A549 (cell line): ENCODE results near the gene SH3PXD2A. TPM values are rescaled to one million over a fixed set of nuclear protein-coding genes. Genes with fewer than 3 reads are reported as not detected.
A peak's percentile ranks its signal among the peaks of the same experiment; 100 is the strongest.

Experiments used
- ATAC-seq, 2 experiments: fragments of 200-7000 bp in 1 of 2; fragments of >200 bp in 1 of 2; cut with Nextera tagmentation in 1 of 2; cut with Tn5 transposase in 1 of 2; 3 replicates each; pipeline versions ENCODE4 v1.8.0 to v1.9.1; 2018 to 2020; ENCODE audit warnings: mild to moderate bottlenecking in 1 of 2, moderate library complexity in 1 of 2
- CTCF ChIA-PET: fragments of 300-600 bp; sonication (Branson Sonifier 250); formaldehyde crosslinking; extraction: SDS; loops from one replicate; lab custom pipeline; 2021; ENCODE audit warnings: antibody characterized with exemption, inconsistent platforms; lab: Yijun Ruan, JAX
- POLR2A ChIA-PET: fragments of 350-600 bp; formaldehyde crosslinking; extraction: SDS; loops from one replicate; lab custom pipeline; 2021; ENCODE audit warnings: antibody characterized with exemption, inconsistent platforms; lab: Yijun Ruan, JAX
- DNase-seq, 2 experiments: peaks; one replicate each; pipeline versions ENCODE4 v3.0.0 to v3.0.0-alpha.2; 2011 to 2016; ENCODE audit warnings: low read depth in 1 of 2, low spot score in 1 of 2
- FAIRE-seq: peaks from 2 replicates; lab custom pipeline; 2011; peaks lifted over from hg19 to GRCh38; lab: Jason Lieb, UNC
- H3K27ac ChIP-seq, 2 experiments: fragments of >200 bp; sonication (Bioruptor Twin); formaldehyde crosslinking; 3 replicates each; pipeline ENCODE4 v1.5.1; 2016 to 2017
- H3K4me1 ChIP-seq: fragments of >200 bp; sonication (Bioruptor Twin); formaldehyde crosslinking; 3 replicates; pipeline ENCODE4 v1.6.1; 2016
- H3K4me2 ChIP-seq: fragments of >200 bp; sonication (Bioruptor Twin); formaldehyde crosslinking; 3 replicates; pipeline ENCODE4 v1.6.1; 2016
- H3K4me3 ChIP-seq: fragments of >200 bp; sonication (Bioruptor Twin); formaldehyde crosslinking; 3 replicates; pipeline ENCODE4 v1.5.1; 2016
- H3K9me3 ChIP-seq: fragments of >200 bp; sonication (Bioruptor Twin); formaldehyde crosslinking; 3 replicates; pipeline ENCODE4 v1.6.1; 2016
- BHLHE40 ChIP-seq: IDR thresholded peaks from 2 replicates; pipeline ENCODE4 v1.6.1; 2012; ENCODE audit warnings: low read depth, low read length, inconsistent platforms
- CHD2 ChIP-seq: fragments of 150-350 bp; IDR thresholded peaks from 2 replicates; pipeline ENCODE4 v1.6.1; 2014; ENCODE audit warnings: low read length; ENCODE audit not compliant: partially characterized antibody
- ESRRA ChIP-seq: fragments of 150-350 bp; IDR thresholded peaks from 2 replicates; pipeline ENCODE4 v1.6.1; 2014; ENCODE audit warnings: mild to moderate bottlenecking, low read length, borderline replicate concordance
- FOSB ChIP-seq: fragments of 250-450 bp; sonication (Bioruptor Pico); IDR thresholded peaks from 2 replicates; pipeline ENCODE4 v1.5.0; 2020; ENCODE audit warnings: mild to moderate bottlenecking, moderate library complexity
- FOSL2 ChIP-seq, 2 experiments: fragments of 450-650 bp in 1 of 2; fragments of >200 bp in 1 of 2; sonication (Bioruptor Twin) in 1 of 2; formaldehyde crosslinking; IDR thresholded peaks; 2 replicates each; pipeline versions ENCODE4 v1.5.0 to v1.6.1; 2016 to 2020; ENCODE audit warnings: mild to moderate bottlenecking in 1 of 2, moderate library complexity in 1 of 2
- HOXB13 ChIP-seq: fragments of 250-450 bp; sonication (Bioruptor Pico); IDR thresholded peaks from 2 replicates; pipeline ENCODE4 v1.5.0; 2020; ENCODE audit warnings: low read depth, mild to moderate bottlenecking, moderate library complexity
- HOXB5 ChIP-seq: fragments of 250-450 bp; sonication (Bioruptor Pico); IDR thresholded peaks from 2 replicates; pipeline ENCODE4 v1.5.0; 2020; ENCODE audit warnings: mild to moderate bottlenecking, moderate library complexity
- JUN ChIP-seq, 2 experiments: fragments of >200 bp; sonication (Bioruptor Twin); formaldehyde crosslinking; IDR thresholded peaks; 2 replicates in 1 of 2; 3 replicates in 1 of 2; pipeline ENCODE4 v1.6.1; 2016 to 2017
- KDM1A ChIP-seq: fragments of 200-600 bp; sonication (generic); IDR thresholded peaks from 2 replicates; pipeline ENCODE4 v1.6.1; 2016; ENCODE audit warnings: low read depth, mild to moderate bottlenecking
- NFE2L2 ChIP-seq: fragments of 150-350 bp; conservative IDR thresholded peaks from 2 replicates; pipeline ENCODE4 v1.6.1; 2014; ENCODE audit warnings: low read length
- NPAS2 ChIP-seq: fragments of 250-450 bp; sonication (Bioruptor Pico); IDR thresholded peaks from 2 replicates; pipeline ENCODE4 v1.8.0; 2022; ENCODE audit warnings: mild to moderate bottlenecking, moderate library complexity, borderline replicate concordance
- RAD21 ChIP-seq, 2 experiments: fragments of >200 bp in 1 of 2; sonication (Bioruptor Twin) in 1 of 2; formaldehyde crosslinking in 1 of 2; IDR thresholded peaks in 1 of 2; conservative IDR thresholded peaks in 1 of 2; 2 replicates in 1 of 2; 3 replicates in 1 of 2; pipeline ENCODE4 v1.6.1; 2012 to 2018; ENCODE audit warnings: inconsistent platforms in 1 of 2
- RARB ChIP-seq: fragments of 250-450 bp; sonication (Bioruptor Pico); IDR thresholded peaks from 2 replicates; pipeline ENCODE4 v1.8.0; 2021; ENCODE audit warnings: mild to moderate bottlenecking, moderate library complexity
- SMC3 ChIP-seq: fragments of >200 bp; sonication (Bioruptor Twin); formaldehyde crosslinking; IDR thresholded peaks from 3 replicates; pipeline ENCODE4 v1.6.1; 2018; ENCODE audit warnings: inconsistent platforms
- SREBF2 ChIP-seq: fragments of 450-650 bp; IDR thresholded peaks from 2 replicates; pipeline ENCODE4 v1.6.1; 2014; ENCODE audit warnings: mild to moderate bottlenecking, moderate library complexity
- TFCP2L1 ChIP-seq: fragments of 250-450 bp; sonication (Bioruptor Pico); IDR thresholded peaks from 2 replicates; pipeline ENCODE4 v1.5.0; 2021; ENCODE audit warnings: mild to moderate bottlenecking
- ZNF302 ChIP-seq: fragments of 250-450 bp; sonication (Bioruptor Pico); IDR thresholded peaks from 2 replicates; pipeline ENCODE4 v1.9.0; 2021; ENCODE audit warnings: inconsistent platforms, mild to moderate bottlenecking, moderate library complexity
- ZSCAN20 ChIP-seq: fragments of 250-450 bp; sonication (Bioruptor Pico); IDR thresholded peaks from 2 replicates; pipeline ENCODE4 v1.8.0; 2022; ENCODE audit warnings: mild to moderate bottlenecking, moderate library complexity
- WGBS: methylation state at CpG from one replicate; pipeline ENCODE4 v1.1.6; 2017; ENCODE audit errors: missing lambda C conversion rate; 5-methylcytosine and 5-hydroxymethylcytosine counted together
- polyA plus RNA-seq, 4 experiments: library from polyadenylated mRNA; depleted of rRNA in 3 of 4; stranded (reverse); fragments of >200 nt; fragmentation: RNase III in 1 of 4; extraction: RNeasy Plus Mini Kit Qiagen cat#74134 plus additional on column Dnase treatment in 1 of 4; gene quantifications; 2 replicates in 3 of 4; 3 replicates in 1 of 4; pipeline ENCODE4 v1.2.3, GENCODE V29; 2011 to 2017
- TF ChIP-seq, protein P1 (sequence below): fragments of 450-650 bp; IDR thresholded peaks from 2 replicates; pipeline ENCODE4 v1.6.1; 2014; ENCODE audit warnings: antibody characterized with exemption
- TF ChIP-seq, protein P2 (sequence below): IDR thresholded peaks from 2 replicates; pipeline ENCODE4 v1.6.1; 2012
- TF ChIP-seq, protein P3 (sequence below): fragments of 200-600 bp; sonication (generic); IDR thresholded peaks from 2 replicates; pipeline ENCODE4 v1.6.1; 2016; ENCODE audit warnings: antibody characterized with exemption, mild to moderate bottlenecking, moderate library complexity
- TF ChIP-seq, protein P4 (sequence below): fragments of >200 bp; sonication (Bioruptor Twin); formaldehyde crosslinking; IDR thresholded peaks from 3 replicates; pipeline ENCODE4 v1.5.1; 2016

The SH3PXD2A gene
- polyA plus RNA-seq, 2 of the 4 experiments (the other 2 are of a cell fraction): 2.4 to 3.9 TPM

DNA sequence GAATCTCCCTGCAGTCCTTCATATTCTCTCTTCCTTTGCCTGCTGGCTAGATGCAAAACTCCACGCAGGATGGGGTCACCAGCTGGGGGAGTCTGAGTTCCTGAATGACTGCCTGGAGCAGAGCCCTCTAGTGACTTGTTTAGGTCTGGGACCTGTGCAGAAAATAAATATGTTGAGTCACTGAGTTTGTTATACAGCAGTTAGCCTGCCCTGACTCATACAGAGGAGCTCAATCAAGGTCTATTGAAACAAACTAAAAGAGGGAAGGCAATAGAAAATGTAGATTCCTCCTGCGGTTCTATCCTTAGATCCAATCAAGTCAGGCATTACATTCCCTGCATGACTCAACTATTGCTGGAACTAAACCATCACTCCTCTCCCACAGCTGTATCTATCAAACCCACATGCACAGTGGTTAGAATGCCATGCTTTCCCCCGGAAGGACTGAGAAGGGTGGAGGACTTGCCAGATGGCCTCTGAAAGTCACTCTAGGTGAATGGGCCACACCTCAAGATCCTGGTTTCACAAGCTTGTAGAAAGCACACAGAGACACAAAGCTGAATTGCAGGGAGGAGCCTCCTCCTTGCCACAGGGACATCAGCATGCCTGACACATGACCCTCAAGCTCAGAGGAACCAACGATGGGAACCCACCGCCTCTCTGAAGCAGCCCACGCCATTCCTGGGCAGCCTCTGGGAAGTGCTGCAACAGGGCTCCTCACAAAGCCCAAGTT is 73.9 kb downstream of the SH3PXD2A start (continued):
- TF ChIP-seq, protein P1, sequence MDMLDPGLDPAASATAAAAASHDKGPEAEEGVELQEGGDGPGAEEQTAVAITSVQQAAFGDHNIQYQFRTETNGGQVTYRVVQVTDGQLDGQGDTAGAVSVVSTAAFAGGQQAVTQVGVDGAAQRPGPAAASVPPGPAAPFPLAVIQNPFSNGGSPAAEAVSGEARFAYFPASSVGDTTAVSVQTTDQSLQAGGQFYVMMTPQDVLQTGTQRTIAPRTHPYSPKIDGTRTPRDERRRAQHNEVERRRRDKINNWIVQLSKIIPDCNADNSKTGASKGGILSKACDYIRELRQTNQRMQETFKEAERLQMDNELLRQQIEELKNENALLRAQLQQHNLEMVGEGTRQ: no peak
- no peak for TF ChIP-seq BHLHE40
- 0 out of 3 replicates have a peak, but pooled peaks have one; percentile 36 for TF ChIP-seq SMC3
- TF ChIP-seq RAD21 (conservative IDR thresholded peaks at IDR 0.05 in 1 of 2, IDR thresholded peaks at IDR 0.05 in 1 of 2): peak; percentile 28 to 41; a peak in 3 of 5 replicates

DNA sequence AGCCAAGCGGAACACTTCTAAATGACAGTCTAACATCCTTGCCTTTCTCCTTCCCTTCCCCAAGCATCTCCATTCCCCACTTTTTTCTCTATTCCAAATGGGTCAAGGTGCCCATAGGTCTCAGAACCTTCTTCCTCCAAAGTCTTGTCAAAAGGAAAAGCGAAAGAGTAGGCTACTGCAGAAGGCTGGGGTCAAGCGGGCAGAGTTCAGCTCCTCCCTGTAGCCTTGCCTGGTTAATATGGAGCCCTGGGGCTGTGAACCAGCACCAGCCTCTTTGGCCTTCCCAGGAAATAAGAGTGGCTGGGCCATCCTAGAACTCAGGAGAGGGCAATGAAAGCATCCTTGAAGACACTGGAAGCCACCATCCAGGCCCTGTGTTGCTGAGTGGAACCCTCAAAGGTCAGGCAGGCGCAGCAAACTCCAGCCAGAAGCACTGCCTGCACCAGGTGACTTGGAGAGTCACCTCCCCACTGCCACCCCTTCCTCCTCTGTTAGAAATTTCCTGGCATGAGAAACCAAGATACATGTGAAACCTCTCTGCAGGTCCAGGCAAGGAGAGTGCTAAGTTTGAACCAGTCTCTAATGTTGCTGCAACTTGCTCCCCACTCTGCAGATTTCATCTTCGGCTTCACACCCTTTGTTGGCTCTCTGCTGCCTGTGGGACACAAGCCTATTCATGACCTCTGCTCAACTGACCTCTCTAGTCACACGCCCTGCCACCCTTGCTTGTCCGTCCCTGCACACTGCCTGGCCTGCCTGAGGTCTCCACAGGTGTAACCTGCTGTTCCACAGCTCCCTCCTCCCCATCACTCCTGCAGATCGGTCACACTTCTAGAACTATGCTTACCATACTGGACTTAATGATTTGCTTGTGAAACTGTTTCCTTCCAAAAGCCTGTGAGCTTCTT is 74.9 kb downstream of the SH3PXD2A start:
- Histone ChIP-seq H3K27ac (no peak overlapping the region), H3K4me1 (peaks cover 15% of the 10 kb centered on the region; the same call in 2 of the 3 replicates), H3K4me2 (no peak overlapping the region), H3K4me3 (no peak overlapping the region), H3K9me3 (peaks cover 3% of the 10 kb centered on the region; the same call in 1 of the 3 replicates)
- TF ChIP-seq SREBF2 (no peak), NFE2L2 (no peak), KDM1A (no peak), CHD2 (no peak), RARB (no peak), JUN (IDR thresholded peaks at IDR 0.05) (no peak), TFCP2L1 (CRISPR knock-in tag) (no peak), HOXB13 (no peak), ZSCAN20 (CRISPR knock-in tag) (no peak), ZNF302 (no peak)
- TF ChIP-seq, protein P2, sequence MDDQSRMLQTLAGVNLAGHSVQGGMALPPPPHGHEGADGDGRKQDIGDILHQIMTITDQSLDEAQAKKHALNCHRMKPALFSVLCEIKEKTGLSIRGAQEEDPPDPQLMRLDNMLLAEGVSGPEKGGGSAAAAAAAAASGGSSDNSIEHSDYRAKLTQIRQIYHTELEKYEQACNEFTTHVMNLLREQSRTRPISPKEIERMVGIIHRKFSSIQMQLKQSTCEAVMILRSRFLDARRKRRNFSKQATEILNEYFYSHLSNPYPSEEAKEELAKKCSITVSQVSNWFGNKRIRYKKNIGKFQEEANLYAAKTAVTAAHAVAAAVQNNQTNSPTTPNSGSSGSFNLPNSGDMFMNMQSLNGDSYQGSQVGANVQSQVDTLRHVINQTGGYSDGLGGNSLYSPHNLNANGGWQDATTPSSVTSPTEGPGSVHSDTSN: no peak
- ChIA-PET POLR2A (no interaction called here), CTCF (interaction anchor here (0.8 to 2.2 kb wide), 8 partner anchors 8 to 110 kb away, joined by 3 to 9 read pairs (median 4); no protein-coding TSS in a partner anchor)
- FAIRE-seq (no peak), DNase-seq (no peak), ATAC-seq (no peak)
- 75% methylated on average over 8 of the region's 8 CpGs for WGBS

DNA sequence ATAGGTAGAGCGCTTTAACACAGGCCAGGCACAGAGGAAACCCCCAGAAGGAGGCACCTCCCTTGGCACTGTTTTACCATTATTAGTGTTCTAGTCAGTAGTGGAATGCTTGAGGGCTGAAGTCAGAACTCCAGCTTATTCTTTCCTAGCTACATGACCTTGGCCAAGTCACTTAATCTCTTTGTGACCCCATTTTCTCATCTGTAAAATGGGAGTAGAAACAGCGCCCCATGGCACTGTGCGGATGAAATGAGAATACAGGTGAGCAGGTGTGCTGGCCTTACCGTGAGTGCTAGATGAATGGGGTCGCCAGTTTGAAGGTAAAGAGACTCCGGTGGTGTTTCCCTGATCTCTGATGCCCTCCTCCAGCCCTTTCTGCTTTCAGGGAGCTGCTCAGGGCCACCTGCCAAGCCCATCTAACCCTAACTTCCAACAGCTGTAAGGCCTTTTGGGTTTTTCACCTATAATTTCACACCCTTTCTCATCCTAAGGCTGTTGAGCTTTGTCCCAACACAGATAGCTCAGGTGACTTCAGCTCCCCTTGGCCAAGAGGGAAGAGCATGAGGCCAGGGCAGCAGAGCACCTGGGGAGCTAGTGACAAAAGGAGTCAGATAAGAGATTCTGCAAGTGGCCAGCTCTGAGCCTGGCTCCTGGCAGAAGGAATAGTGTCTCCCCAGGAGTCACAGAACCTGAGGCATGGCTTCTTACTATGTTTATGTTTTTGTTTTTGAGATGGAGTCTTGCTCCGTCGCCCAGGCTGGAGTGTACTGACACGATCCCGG is 76.8 kb downstream of the SH3PXD2A start:
- ATAC-seq (no peak), DNase-seq (no peak), FAIRE-seq (no peak)
- peaks cover 7% of the 10 kb centered on the region; the same call in 1 of the 3 replicates for H3K9me3 ChIP-seq
- no peak overlapping the region for H3K4me3 ChIP-seq
- CTCF ChIA-PET: interaction anchor here (1.2 to 1.9 kb wide), 3 partner anchors 26 to 180 kb away, joined by 3 to 7 read pairs (median 3); no protein-coding TSS in a partner anchor
- no peak overlapping the region for H3K4me2 ChIP-seq
- POLR2A ChIA-PET: no interaction called here
- TF ChIP-seq, protein P3, sequence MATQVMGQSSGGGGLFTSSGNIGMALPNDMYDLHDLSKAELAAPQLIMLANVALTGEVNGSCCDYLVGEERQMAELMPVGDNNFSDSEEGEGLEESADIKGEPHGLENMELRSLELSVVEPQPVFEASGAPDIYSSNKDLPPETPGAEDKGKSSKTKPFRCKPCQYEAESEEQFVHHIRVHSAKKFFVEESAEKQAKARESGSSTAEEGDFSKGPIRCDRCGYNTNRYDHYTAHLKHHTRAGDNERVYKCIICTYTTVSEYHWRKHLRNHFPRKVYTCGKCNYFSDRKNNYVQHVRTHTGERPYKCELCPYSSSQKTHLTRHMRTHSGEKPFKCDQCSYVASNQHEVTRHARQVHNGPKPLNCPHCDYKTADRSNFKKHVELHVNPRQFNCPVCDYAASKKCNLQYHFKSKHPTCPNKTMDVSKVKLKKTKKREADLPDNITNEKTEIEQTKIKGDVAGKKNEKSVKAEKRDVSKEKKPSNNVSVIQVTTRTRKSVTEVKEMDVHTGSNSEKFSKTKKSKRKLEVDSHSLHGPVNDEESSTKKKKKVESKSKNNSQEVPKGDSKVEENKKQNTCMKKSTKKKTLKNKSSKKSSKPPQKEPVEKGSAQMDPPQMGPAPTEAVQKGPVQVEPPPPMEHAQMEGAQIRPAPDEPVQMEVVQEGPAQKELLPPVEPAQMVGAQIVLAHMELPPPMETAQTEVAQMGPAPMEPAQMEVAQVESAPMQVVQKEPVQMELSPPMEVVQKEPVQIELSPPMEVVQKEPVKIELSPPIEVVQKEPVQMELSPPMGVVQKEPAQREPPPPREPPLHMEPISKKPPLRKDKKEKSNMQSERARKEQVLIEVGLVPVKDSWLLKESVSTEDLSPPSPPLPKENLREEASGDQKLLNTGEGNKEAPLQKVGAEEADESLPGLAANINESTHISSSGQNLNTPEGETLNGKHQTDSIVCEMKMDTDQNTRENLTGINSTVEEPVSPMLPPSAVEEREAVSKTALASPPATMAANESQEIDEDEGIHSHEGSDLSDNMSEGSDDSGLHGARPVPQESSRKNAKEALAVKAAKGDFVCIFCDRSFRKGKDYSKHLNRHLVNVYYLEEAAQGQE: no peak
- no peak for TF ChIP-seq FOSB
- no peak for TF ChIP-seq KDM1A
- TF ChIP-seq HOXB5 (CRISPR knock-in tag): no peak
- no peak for TF ChIP-seq ZNF302
- TF ChIP-seq FOSL2 (IDR thresholded peaks at IDR 0.05): no peak
- TF ChIP-seq FOSL2 (CRISPR knock-in tag; IDR thresholded peaks at IDR 0.05): no peak
- TF ChIP-seq NPAS2 (CRISPR knock-in tag): no peak
- no peak for TF ChIP-seq ESRRA
- no peak for TF ChIP-seq ZSCAN20 (CRISPR knock-in tag)
- TF ChIP-seq, protein P4, sequence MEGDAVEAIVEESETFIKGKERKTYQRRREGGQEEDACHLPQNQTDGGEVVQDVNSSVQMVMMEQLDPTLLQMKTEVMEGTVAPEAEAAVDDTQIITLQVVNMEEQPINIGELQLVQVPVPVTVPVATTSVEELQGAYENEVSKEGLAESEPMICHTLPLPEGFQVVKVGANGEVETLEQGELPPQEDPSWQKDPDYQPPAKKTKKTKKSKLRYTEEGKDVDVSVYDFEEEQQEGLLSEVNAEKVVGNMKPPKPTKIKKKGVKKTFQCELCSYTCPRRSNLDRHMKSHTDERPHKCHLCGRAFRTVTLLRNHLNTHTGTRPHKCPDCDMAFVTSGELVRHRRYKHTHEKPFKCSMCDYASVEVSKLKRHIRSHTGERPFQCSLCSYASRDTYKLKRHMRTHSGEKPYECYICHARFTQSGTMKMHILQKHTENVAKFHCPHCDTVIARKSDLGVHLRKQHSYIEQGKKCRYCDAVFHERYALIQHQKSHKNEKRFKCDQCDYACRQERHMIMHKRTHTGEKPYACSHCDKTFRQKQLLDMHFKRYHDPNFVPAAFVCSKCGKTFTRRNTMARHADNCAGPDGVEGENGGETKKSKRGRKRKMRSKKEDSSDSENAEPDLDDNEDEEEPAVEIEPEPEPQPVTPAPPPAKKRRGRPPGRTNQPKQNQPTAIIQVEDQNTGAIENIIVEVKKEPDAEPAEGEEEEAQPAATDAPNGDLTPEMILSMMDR: no peak
- WGBS: 92% methylated on average over 10 of the region's 10 CpGs
- H3K4me1 ChIP-seq: peaks cover 10% of the 10 kb centered on the region; the same call in 2 of the 3 replicates
- no peak overlapping the region for H3K27ac ChIP-seq
